K562 (cell line): ENCODE results near the gene ACBD3. TPM values are rescaled to one million over a fixed set of nuclear protein-coding genes. Genes with fewer than 3 reads are reported as not detected.

ENCODE experiments used
- ATAC-seq: fragments of 200-7000 bp; cut with Tn5 transposase; 3 replicates; pipeline ENCODE4 v1.9.1; 2020; ENCODE audit warnings: moderate library complexity
- BruUV-seq: library from RNA; stranded (reverse); fragments of 400-500 nt; replicated peaks from 2 replicates; lab custom pipeline; 2021; lab: Mats Ljungman, UMichigan
- CTCF ChIA-PET: fragments of 300-600 bp; formaldehyde crosslinking; extraction: SDS; loops from one replicate; lab custom pipeline; 2021; ENCODE audit warnings: low intra/inter-chr PET ratio; lab: Yijun Ruan, JAX
- POLR2A ChIA-PET: fragments of 300-600, 350-650 bp; sonication (Branson Sonifier 250); formaldehyde crosslinking; extraction: SDS; loops from one replicate; lab custom pipeline; 2021; ENCODE audit warnings: antibody characterized with exemption, inconsistent platforms; lab: Yijun Ruan, JAX
- DNase-seq, 4 experiments: peaks; one replicate each; pipeline versions ENCODE4 v3.0.0 to v3.0.0-alpha.2; 2011 to 2018; ENCODE audit warnings: low spot score in 3 of 4, mixed read lengths in 3 of 4; ENCODE audit errors: extremely low read depth in 1 of 4
- FAIRE-seq: peaks from 2 replicates; lab custom pipeline; 2011; peaks lifted over from hg19 to GRCh38; lab: Jason Lieb, UNC
- H2AFZ ChIP-seq: 2 replicates; pipeline ENCODE4 v1.6.0; 2011; ENCODE audit warnings: low read depth, low read length, control low read depth, inconsistent platforms
- H3K27ac ChIP-seq: fragments of 200-600 bp; 3 replicates; pipeline ENCODE4 v1.8.0; 2011; ENCODE audit warnings: low read depth, mild to moderate bottlenecking, control low read depth, inconsistent platforms, low read length, moderate library complexity, mixed read lengths; ENCODE audit errors: extremely low read depth
- H3K27me3 ChIP-seq, 2 experiments: fragments of 300-600 bp in 1 of 2; 2 replicates in 1 of 2; 3 replicates in 1 of 2; pipeline versions ENCODE4 v1.6.0 to v1.8.0; 2011; ENCODE audit warnings: inconsistent platforms in 2 of 2, low read length in 2 of 2, mild to moderate bottlenecking in 1 of 2, mixed read lengths in 1 of 2, moderate library complexity in 1 of 2; ENCODE audit not compliant: control insufficient read depth in 2 of 2, insufficient read depth in 2 of 2
- H3K36me3 ChIP-seq: fragments of 300-600 bp; 3 replicates; pipeline ENCODE4 v1.8.0; 2011; ENCODE audit warnings: mild to moderate bottlenecking, low read length, inconsistent platforms; ENCODE audit not compliant: control insufficient read depth, insufficient read depth
- H3K4me1 ChIP-seq, 2 experiments: fragments of 200-600 bp in 1 of 2; replicated peaks in 1 of 2; 2 replicates in 1 of 2; 3 replicates in 1 of 2; pipeline versions ENCODE4 v1.5.1 to v1.8.0; 2011; ENCODE audit warnings: inconsistent platforms in 2 of 2, low read length in 2 of 2, mild to moderate bottlenecking in 1 of 2, mixed read lengths in 1 of 2, moderate library complexity in 1 of 2; ENCODE audit not compliant: control insufficient read depth in 2 of 2, insufficient read depth in 2 of 2
- H3K4me2 ChIP-seq: 2 replicates; pipeline ENCODE4 v1.6.1; 2011; ENCODE audit warnings: low read length, control low read depth, inconsistent platforms, mixed read lengths; ENCODE audit not compliant: insufficient read depth
- H3K4me3 ChIP-seq: fragments of 200-600 bp; sonication (generic), shearing (Covaris generic); 2 replicates; pipeline ENCODE4 v1.5.1; 2016; ENCODE audit warnings: control low read depth, inconsistent platforms
- H3K79me2 ChIP-seq: fragments of 200-600 bp; 3 replicates; pipeline ENCODE4 v1.8.0; 2011; ENCODE audit warnings: low read length, inconsistent platforms; ENCODE audit not compliant: control insufficient read depth, insufficient read depth
- H3K9ac ChIP-seq, 2 experiments: 2 replicates each; pipeline versions ENCODE4 v1.6.0 to v1.6.1; 2011; ENCODE audit warnings: low read depth in 2 of 2, low read length in 2 of 2, control low read depth in 1 of 2, inconsistent platforms in 1 of 2, mild to moderate bottlenecking in 1 of 2, mixed read lengths in 1 of 2; ENCODE audit not compliant: insufficient read depth in 1 of 2
- H3K9me1 ChIP-seq: one replicate; pipeline ENCODE4 v1.6.0; 2011; ENCODE audit warnings: inconsistent platforms, mild to moderate bottlenecking, low read length, moderate library complexity; ENCODE audit not compliant: control insufficient read depth, insufficient read depth
- H3K9me3 ChIP-seq: replicated peaks from 2 replicates; pipeline ENCODE4 v1.5.1; 2011; ENCODE audit warnings: low read depth, low read length, inconsistent platforms; ENCODE audit not compliant: control insufficient read depth, insufficient read depth
- H4K20me1 ChIP-seq: replicated peaks from 2 replicates; pipeline ENCODE4 v1.6.1; 2011; ENCODE audit warnings: low read length, inconsistent platforms, mixed read lengths; ENCODE audit not compliant: control insufficient read depth, insufficient read depth
- CEBPB ChIP-seq: fragments of 450-650 bp; IDR thresholded peaks from 2 replicates; pipeline ENCODE4 v1.6.1; 2016; ENCODE audit warnings: missing genetic modification characterization, missing compliant biosample characterization
- HDGF ChIP-seq: fragments of 450-650 bp; IDR thresholded peaks from 2 replicates; pipeline ENCODE4 v1.6.1; 2016
- MCM7 ChIP-seq, 2 experiments: fragments of 450-650 bp; IDR thresholded peaks; 2 replicates each; pipeline ENCODE4 v1.6.1; 2016 to 2018
- MEIS2 ChIP-seq: fragments of 450-650 bp; IDR thresholded peaks from 2 replicates; pipeline ENCODE4 v1.6.1; 2014; ENCODE audit warnings: mild to moderate bottlenecking; ENCODE audit not compliant: partially characterized antibody
- SOX6 ChIP-seq: fragments of 450-650 bp; IDR thresholded peaks from 2 replicates; pipeline ENCODE4 v1.6.1; 2014; ENCODE audit warnings: mild to moderate bottlenecking
- ZBTB7A ChIP-seq: IDR thresholded peaks from 2 replicates; pipeline ENCODE4 v1.6.1; 2011; ENCODE audit warnings: low read depth, mild to moderate bottlenecking, low read length, moderate library complexity, borderline replicate concordance; ENCODE audit not compliant: control insufficient read depth
- WGBS: fragments of 100-300 bp; shearing (Covaris generic); methylation state at CpG from one replicate; pipeline ENCODE4 v1.1.6; 2016; ENCODE audit warnings: low coverage, mixed read lengths; ENCODE audit not compliant: insufficient coverage; ENCODE audit errors: missing lambda C conversion rate; 5-methylcytosine and 5-hydroxymethylcytosine counted together
- in situ Hi-C: fragments of 300-500 bp; cut with MboI; formaldehyde crosslinking; loops from 4 replicates; pipeline ENCODE4 v1.15.0; 2018; ENCODE audit warnings: inconsistent platforms, mixed read lengths
- intact Hi-C: fragments of 100-400 bp; cut with micrococcal nuclease; formaldehyde crosslinking; loops from 2 replicates; pipeline ENCODE4 v1.14.2; 2022
- polyA plus RNA-seq, 8 experiments: library from polyadenylated mRNA; depleted of rRNA in 4 of 8; stranded (reverse) in 5 of 8; unstranded in 3 of 8; fragments of >200 nt; fragmentation: Nextera tagmentation in 2 of 8; fragmentation: Illumina TruSeq in 1 of 8; extraction: Ambion mirVana in 2 of 8; extraction: Trizol in 1 of 8; gene quantifications; 2 replicates each; pipeline versions ENCODE4 v1.2.1 to v1.2.3, GENCODE V29; 2011 to 2014; ENCODE audit warnings: inconsistent platforms in 1 of 8, missing spikeins in 1 of 8
- total RNA-seq, 7 experiments: library from RNA; depleted of rRNA in 6 of 7; stranded (reverse); fragments of >200 nt in 6 of 7; fragmentation: Illumina TruSeq in 2 of 7; extraction: Trizol in 2 of 7; gene quantifications; 2 replicates each; pipeline versions ENCODE4 v1.2.1 to v1.2.3, GENCODE V29; 2011 to 2021; ENCODE audit warnings: low replicate concordance in 1 of 7

Gene ACBD3
- total and polyA plus RNA-seq, 9 of the 15 experiments (the other 6 are each of a cell fraction or from before 2014, with no cell fraction given), result 11.1 to 36.7 (median 26.9) TPM

DNA sequence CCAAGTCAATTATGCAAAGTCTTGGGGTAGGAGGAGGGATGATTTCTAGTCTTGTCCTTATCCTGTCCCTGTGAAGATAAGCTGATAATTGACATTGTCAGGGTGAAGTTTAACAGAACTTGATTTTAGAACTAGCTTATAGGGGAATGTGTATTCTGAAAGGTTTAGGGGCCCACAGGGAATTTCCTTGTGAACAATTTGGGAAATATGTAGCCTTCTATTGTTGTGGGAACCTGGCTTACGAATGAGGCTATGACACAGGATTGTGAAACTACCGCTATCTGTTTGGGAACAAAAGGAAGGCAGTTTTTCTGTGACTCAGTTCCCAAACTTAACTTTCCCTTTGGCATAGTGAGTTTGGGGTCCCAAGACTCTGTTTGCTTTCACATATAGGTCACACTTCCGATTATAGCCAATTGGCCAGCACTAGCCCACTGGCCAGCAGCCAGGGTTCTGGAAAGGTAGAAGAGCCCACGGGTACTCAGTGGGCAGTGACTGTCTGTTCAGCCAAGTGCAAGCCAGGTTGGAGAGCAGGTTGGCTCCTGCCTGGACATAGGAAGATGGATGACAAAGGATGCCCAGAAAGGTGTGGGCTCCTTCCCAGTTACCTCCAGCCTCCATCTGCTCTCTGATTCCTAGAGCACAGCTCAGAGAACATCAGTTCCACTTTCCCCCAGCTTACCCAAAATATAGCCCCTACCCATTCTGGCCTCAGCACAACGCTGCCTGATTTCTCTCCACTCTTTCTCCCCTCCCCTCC is 88.5 kb downstream of the ACBD3 start:
- no peak for ATAC-seq
- ChIA-PET CTCF (no interaction called here), POLR2A (interaction anchor here (0.7 to 2.5 kb wide), 11 partner anchors 9 to 35 kb away, joined by 3 to 15 read pairs (median 3); partner anchors contain the start of gene H3-3A)
- Histone ChIP-seq H2AFZ (no peak overlapping the region), H3K27me3 (no peaks in the 10 kb centered on the region), H3K4me1 (peaks cover 11 to 14% of the 10 kb centered on the region in 2 experiments; a peak in 4 of 5 replicates), H3K27ac (no peak overlapping the region), H3K9me1 (no peaks in the 10 kb centered on the region), H3K9me3 (no peaks in the 10 kb centered on the region), H3K4me2 (no peak overlapping the region), H3K4me3 (no peak overlapping the region), H4K20me1 (no peaks in the 10 kb centered on the region), H3K9ac (peak overlapping the region in 1 of 2 experiments; percentile 68; a peak in 2 of 4 replicates), H3K79me2 (no peaks in the 10 kb centered on the region), H3K36me3 (no peaks in the 10 kb centered on the region)
- intact Hi-C loops (no loop called here), in situ Hi-C loops (no loop called here)
- no TSS peak for BruUV-seq
- 16% methylated on average over 4 of the region's 5 CpGs for WGBS
- TF ChIP-seq HDGF (no peak), SOX6 (peak; percentile 20; the same call in 1 of the 2 replicates), MCM7 (IDR thresholded peaks at IDR 0.05) (no peak), MEIS2 (peak; percentile 3), ZBTB7A (no peak), CEBPB (tag) (peak; percentile 40)
- no peak for FAIRE-seq
- DNase-seq, result no peak
